Gastroesophageal sphincter (tissue), 4 donors: ENCODE measurements around the gene GALNT4. TPM values are rescaled to one million over a fixed set of nuclear protein-coding genes. Genes with fewer than 3 reads are reported as not detected.
A peak's percentile ranks its signal among the peaks of the same experiment; 100 is the strongest.

ENCODE experiments used
- ATAC-seq: fragments of 150-250 bp; one replicate; pipeline ENCODE4 v1.9.1; 2016; ENCODE audit warnings: mild to moderate bottlenecking, moderate library complexity
- H3K27ac ChIP-seq, 4 donors: fragments of 200-600 bp; sonication (generic) in 3 of 4; 1 replicate in 3 of 4; 2 replicates in 1 of 4; pipeline ENCODE4 v1.5.1; 2016 to 2019
- H3K27me3 ChIP-seq: fragments of 200-600 bp; sonication (generic); one replicate; pipeline ENCODE4 v1.5.1; 2019
- H3K36me3 ChIP-seq, 2 donors: fragments of 200-600 bp; sonication (generic); one replicate each; pipeline ENCODE4 v1.5.1; 2019; ENCODE audit warnings: control low read depth in 1 of 2
- H3K4me1 ChIP-seq, 3 donors: fragments of 200-600 bp; sonication (generic); 1 replicate in 2 of 3; 2 replicates in 1 of 3; pipeline ENCODE4 v1.5.1; 2016 to 2019; ENCODE audit warnings: control low read depth in 2 of 3
- H3K4me3 ChIP-seq, 2 donors: fragments of 200-600 bp; sonication (generic); one replicate each; pipeline ENCODE4 v1.5.1; 2019; ENCODE audit warnings: mild to moderate bottlenecking in 1 of 2, moderate library complexity in 1 of 2
- H3K9me3 ChIP-seq, 3 donors: fragments of 200-600 bp; sonication (generic); one replicate each; pipeline ENCODE4 v1.5.1; 2017 to 2019; ENCODE audit warnings: control low read depth in 2 of 3
- CTCF ChIP-seq, 4 experiments: fragments of 200-600 bp in 2 of 4; fragments of 450-650 bp in 2 of 4; sonication (generic) in 1 of 4; IDR thresholded peaks; one replicate each; pipeline ENCODE4 v1.5.1; 2017 to 2019; ENCODE audit warnings: antibody characterized with exemption in 4 of 4, mild to moderate bottlenecking in 2 of 4, moderate library complexity in 2 of 4
- EP300 ChIP-seq: sonication (generic); formaldehyde crosslinking; IDR thresholded peaks from one replicate; pipeline ENCODE4 v1.6.1; 2017; ENCODE audit warnings: antibody characterized with exemption, mild to moderate bottlenecking
- POLR2A ChIP-seq, 2 donors: fragments of 450-650 bp; IDR thresholded peaks; one replicate each; pipeline ENCODE4 v1.6.1; 2017; ENCODE audit warnings: antibody characterized with exemption in 2 of 2, mild to moderate bottlenecking in 2 of 2, moderate library complexity in 1 of 2
- POLR2AphosphoS5 ChIP-seq: sonication (generic); formaldehyde crosslinking; IDR thresholded peaks from one replicate; pipeline ENCODE4 v1.6.1; 2017; ENCODE audit warnings: antibody characterized with exemption
- WGBS, 2 donors: methylation state at CpG; one replicate each; pipeline ENCODE4 v1.1.5; 2018; ENCODE audit warnings: low coverage in 1 of 2; 5-methylcytosine and 5-hydroxymethylcytosine counted together
- total RNA-seq, 4 donors: library from RNA; depleted of rRNA; stranded (reverse); fragments of >200 nt; gene quantifications; one replicate each; pipeline ENCODE4 v1.1.0, GENCODE V29; 2016

The GALNT4 gene
- total RNA-seq, 4 donors from 2014 or later, result 5.3 to 10.8 (median 7.1) TPM

GRCh38 chr12:89552376-89552775, 27.8 kb upstream of the GALNT4 start:
- WGBS, 2 donors, result 21 to 64% methylated on average over 1 of the region's 1 CpG
- no peak for ATAC-seq
- Histone ChIP-seq H3K4me1 (no peaks in the 10 kb centered on the region), H3K9me3 (no peaks in the 10 kb centered on the region), H3K36me3 (no peaks in the 10 kb centered on the region), H3K4me3 (no peak overlapping the region), H3K27ac (no peak overlapping the region), H3K27me3 (no peaks in the 10 kb centered on the region)
- TF ChIP-seq POLR2A (IDR thresholded peaks at IDR 0.05) (no peak), EP300 (no peak), POLR2AphosphoS5 (no peak), CTCF (IDR thresholded peaks at IDR 0.05) (no peak)

DNA sequence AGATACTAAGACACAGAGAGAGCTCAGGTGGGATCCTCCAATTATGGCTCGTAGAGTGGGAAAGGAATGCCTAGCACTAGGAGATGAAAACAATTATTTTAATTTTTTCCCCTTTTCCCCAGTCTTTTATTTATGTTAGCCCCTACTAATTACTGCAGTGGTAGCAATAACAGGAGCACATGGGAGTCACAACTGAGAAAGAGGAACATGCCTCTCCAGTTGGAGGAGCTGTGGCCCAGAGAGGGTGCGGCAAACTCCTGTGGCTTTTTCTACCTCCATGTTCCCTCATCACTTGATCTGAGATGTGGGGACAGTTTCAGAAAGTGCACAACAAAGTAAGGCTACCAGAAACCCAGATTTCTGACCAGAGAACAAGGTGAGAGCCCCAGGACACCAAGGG, 27.2 kb upstream of the GALNT4 start:
- no peak for ATAC-seq
- H3K36me3 ChIP-seq, result no peaks in the 10 kb centered on the region
- TF ChIP-seq POLR2AphosphoS5, result no peak
- no peak for TF ChIP-seq EP300
- no peak for TF ChIP-seq POLR2A (IDR thresholded peaks at IDR 0.05)
- no peak for TF ChIP-seq CTCF (IDR thresholded peaks at IDR 0.05)
- no peaks in the 10 kb centered on the region for H3K27me3 ChIP-seq
- WGBS, 2 donors, result 86 to 100% methylated on average over 1 to 2 of the region's 2 CpGs
- no peak overlapping the region for H3K27ac ChIP-seq
- H3K4me1 ChIP-seq, result no peaks in the 10 kb centered on the region
- H3K4me3 ChIP-seq, result no peak overlapping the region
- H3K9me3 ChIP-seq, result no peaks in the 10 kb centered on the region

DNA sequence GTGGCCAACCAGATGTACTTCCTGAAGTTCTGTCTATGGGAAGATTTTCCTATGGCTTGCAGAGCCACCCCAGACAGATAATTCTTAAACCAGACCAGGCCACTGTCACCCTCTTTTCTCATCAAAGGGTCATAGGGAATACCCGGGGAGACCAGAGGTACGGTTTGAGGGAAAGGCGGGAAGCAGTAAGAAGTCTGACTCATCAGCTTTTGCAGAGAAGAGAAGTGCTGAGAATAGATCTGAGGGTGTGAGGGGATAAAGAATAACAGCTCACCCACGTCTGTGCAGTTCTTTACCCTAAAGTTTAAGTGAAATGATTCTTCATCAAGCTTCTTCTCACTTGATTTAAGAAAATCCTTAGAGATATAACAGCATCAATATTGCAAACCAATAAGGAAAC, 22.5 kb upstream of the GALNT4 start:
- H3K4me3 ChIP-seq, result no peak overlapping the region
- H3K36me3 ChIP-seq, result no peaks in the 10 kb centered on the region
- TF ChIP-seq CTCF (IDR thresholded peaks at IDR 0.05), result no peak
- no peak for TF ChIP-seq POLR2A (IDR thresholded peaks at IDR 0.05)
- no peak for TF ChIP-seq EP300
- no peak for TF ChIP-seq POLR2AphosphoS5
- 57 to 80% methylated on average over 1 to 4 of the region's 4 CpGs for WGBS, 2 donors
- no peaks in the 10 kb centered on the region for H3K9me3 ChIP-seq
- ATAC-seq, result no peak
- no peaks in the 10 kb centered on the region for H3K27me3 ChIP-seq
- H3K4me1 ChIP-seq, result peaks cover 0 to 23% (median 6%) of the 10 kb centered on the region in 3 donors
- no peak overlapping the region for H3K27ac ChIP-seq

DNA sequence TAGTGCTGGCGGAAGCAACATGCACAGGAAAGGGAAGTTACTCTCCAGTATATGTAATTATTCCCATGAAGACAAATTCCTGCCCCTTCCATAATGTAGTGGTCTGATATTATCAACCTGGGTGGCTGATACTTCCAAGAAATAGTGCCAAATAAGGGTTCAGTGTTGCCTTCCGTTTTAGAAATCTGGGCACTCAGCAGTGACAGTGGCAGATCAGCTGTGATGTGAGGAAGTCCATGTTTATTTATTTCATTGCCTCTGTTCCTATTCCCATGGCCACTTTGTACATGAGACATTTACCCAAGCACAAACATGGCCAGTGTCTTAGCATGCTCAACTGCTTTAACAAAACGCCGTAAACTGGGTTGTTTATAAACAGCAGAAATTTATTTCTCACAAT, 21.6 kb upstream of the GALNT4 start:
- TF ChIP-seq POLR2AphosphoS5 (no peak), POLR2A (IDR thresholded peaks at IDR 0.05) (no peak), EP300 (no peak), CTCF (IDR thresholded peaks at IDR 0.05) (no peak)
- WGBS, 2 donors, result 80 to 90% methylated on average over 1 to 4 of the region's 4 CpGs
- H3K9me3 ChIP-seq, result no peaks in the 10 kb centered on the region
- no peak overlapping the region for H3K4me3 ChIP-seq
- H3K36me3 ChIP-seq, result no peaks in the 10 kb centered on the region
- ATAC-seq, result no peak
- no peak overlapping the region for H3K27ac ChIP-seq
- peaks cover 0 to 23% (median 6%) of the 10 kb centered on the region in 3 donors for H3K4me1 ChIP-seq
- no peaks in the 10 kb centered on the region for H3K27me3 ChIP-seq

- no peak for TF ChIP-seq EP300
- TF ChIP-seq POLR2AphosphoS5, result no peak
- 17 to 20% methylated on average over 4 to 5 of the region's 6 CpGs for whole genome bisulfite sequencing, 2 donors
- ATAC-seq, result peak; percentile 21
- Histone ChIP-seq H3K27ac (no peak overlapping the region), H3K4me1 (peaks cover 0 to 23% (median 6%) of the 10 kb centered on the region in 3 donors), H3K9me3 (no peaks in the 10 kb centered on the region), H3K27me3 (no peaks in the 10 kb centered on the region), H3K4me3 (no peak overlapping the region), H3K36me3 (no peaks in the 10 kb centered on the region)
Observed at GRCh38 chr12:89544681-89545184, 20.1 kb upstream of the GALNT4 start.
